Measurements from ENCODE around the gene SORCS3.

Gene SORCS3

GRCh38 chr10:105023211-105024111, 382.4 kb downstream of the SORCS3 start:
- no peak for DNase-seq

DNA sequence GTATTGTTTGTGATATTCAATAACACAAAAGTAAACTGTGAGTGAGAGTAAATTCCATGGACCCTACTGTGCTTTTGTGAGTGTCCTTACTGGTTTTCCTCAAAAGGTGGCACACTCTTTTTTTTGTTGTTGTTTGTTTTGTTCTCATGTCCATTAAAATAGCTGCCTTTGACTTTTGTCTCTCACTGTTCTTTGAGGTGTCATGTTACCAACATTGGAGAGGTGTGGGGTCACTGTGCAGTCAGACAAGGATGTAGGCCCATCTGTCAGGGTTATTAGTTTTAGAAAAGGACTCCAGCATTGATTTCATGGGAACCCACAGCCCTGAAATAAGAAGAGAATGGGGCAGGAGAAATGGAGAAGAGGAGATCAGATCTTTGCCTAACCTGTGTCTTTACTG, 383.1 kb downstream of the SORCS3 start:
- DNase-seq = no peak

- no peak for DNase-seq
These were observed 384.0 kb downstream of the SORCS3 start for GRCh38 chr10:105025092-105025491.

DNA sequence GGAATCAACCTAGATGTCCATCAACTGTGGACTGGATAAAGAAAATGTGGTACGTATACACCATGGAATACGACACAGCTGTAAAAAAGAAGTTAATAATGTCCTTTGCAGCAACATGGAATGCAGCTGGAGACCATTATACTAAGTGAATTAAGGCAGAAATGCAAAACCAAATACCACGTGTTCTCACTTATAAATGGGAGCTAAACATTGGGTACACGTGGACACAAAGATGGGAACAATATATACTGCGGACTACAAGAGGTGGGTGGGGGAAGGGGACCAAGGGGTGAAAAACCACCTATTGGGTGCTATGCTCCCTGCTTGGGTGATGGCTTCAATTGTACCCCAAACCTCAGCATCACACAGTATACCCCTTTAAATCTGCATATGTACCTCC, 385.5 kb downstream of the SORCS3 start:
- DNase-seq = no peak

GRCh38 chr10:105029286-105029685, 388.2 kb downstream of the SORCS3 start:
- no peak for DNase-seq

- DNase-seq = peak; percentile 1
These were observed 395.9 kb downstream of the SORCS3 start for GRCh38 chr10:105037022-105037421.

DNA sequence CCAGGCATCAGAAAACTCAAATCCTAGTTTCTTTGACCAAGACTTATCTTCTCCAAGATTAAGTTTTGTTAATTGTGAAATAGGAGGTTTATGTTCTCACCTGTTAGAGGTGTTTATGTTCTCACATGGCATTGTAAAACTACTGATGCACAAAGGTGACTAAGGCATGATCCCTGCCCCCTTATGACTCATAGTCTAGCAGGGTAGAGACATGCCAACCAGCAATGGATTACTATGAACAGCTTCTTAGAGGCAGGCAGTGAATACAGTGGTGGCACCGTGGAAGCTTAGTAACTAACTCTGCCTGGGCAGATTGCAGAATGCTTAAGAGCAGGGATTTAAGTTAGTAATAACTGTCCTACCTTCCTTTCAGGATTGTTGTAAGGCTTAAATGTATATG, 400.9 kb downstream of the SORCS3 start:
- no peak for DNase-seq

DNA sequence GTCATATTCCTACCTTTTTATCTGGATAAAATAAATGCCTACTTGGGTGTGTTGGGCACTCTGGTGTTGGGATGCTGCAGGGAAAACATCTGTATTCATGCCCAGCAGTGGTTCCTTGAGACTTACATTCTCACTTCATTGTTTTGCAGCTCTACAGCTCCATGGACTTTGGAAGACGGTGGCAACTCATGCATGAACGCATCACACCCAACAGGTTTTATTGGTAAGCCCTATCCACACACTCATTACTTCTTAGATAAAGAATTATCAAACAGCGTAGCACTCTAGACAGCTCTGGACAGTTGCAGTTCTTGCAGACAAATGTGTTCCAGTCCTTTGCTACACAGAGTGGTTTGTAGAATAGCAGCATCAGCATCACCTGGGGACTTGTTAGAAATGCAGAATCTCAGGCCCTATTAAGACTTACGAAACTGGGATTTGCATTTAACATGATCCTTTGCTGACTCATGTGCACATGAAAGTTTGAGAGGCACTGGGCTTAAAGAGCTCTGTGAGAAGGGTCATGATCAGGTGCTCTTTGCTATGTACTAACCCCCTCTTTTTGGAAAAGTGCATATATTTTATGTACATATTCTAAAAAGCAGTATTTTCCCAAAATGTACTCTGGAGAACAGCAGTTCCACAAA, 401.9 kb downstream of the SORCS3 start:
- DNase-seq = no peak

DNA sequence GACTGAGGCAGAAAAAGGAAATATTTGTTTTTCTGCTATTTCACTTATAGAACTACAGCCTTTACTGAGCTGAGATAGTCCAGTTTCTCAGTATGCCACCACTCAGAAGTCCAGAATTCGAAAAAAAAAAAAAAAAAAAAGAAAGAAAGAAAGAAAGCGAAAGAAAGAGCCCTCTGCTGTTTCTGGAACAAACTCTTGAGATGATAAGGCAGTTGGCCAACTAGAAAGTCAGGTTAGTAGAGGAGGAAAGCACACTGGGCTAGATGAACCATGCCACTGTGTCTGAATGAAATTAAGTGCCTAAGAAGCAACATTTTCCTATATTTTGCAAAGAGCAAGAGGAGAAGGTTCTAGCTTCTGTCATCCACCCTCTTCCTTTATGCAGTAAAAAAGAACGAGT, 403.8 kb downstream of the SORCS3 start:
- no peak for DNase-seq

DNA sequence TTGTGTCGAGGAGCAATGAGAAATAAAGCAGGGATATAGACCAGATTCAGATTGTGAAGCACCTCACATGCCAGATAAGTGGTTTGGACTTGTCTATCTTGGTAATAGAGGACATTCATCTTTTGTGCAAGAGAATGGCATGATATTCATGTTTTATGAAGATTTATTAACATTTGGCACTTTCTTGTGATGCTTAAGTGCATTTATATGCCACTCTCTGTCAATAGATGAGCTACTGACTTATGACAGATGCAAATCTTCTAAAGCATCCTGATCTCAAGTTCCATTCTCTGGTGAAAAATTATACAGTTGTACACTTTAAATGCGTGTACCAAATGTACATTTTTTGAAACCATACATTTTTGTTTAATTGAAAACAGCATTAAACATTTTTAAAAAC, 415.3 kb downstream of the SORCS3 start:
- DNase-seq = no peak

- no peak for DNase-seq
These were observed 421.9 kb downstream of the SORCS3 start for GRCh38 chr10:105062951-105063350.

DNA sequence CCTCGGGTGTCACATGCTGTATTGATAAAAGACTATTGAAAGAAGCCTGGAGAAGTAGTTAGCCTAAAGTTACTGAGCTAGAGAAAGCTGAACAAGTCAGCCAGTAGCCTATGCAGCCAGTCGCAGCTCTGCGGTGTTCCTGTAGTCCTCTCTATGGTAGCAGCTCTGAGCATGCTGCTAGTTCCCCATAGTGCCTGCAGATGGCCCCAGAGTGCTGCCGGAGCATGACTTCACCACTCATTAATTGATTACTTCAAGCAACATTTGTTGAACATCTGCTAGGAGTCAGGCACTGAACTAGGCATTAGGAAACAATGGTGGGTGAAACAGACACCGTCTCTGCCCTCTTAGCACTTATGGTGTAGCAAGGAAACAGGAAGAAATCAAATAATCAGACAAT, 422.7 kb downstream of the SORCS3 start:
- peak; percentile 16 for DNase-seq

DNA sequence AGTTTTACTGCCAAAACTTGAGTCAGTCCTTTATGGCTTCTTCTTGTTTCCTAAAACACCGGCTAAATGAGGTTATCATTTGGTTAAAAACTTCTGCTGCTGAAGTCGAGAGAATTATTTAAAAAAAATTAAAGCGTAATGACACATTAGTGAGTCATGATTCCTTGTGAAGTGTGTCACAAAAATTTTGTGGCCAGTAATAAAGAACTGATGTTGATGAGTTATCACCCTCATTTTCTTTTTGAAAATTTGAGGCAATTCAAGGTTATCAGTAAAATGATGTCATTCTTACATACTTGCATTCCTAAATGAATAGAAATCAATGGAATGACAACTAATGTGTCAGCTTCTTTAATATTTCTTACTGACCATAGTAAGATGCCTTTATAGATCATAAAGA, 427.4 kb downstream of the SORCS3 start:
- DNase-seq = peak; percentile 53

- no peak for DNase-seq
These were observed 429.2 kb downstream of the SORCS3 start for GRCh38 chr10:105070249-105070648.

GRCh38 chr10:105070952-105071351, 429.9 kb downstream of the SORCS3 start:
- no peak for DNase-seq

DNA sequence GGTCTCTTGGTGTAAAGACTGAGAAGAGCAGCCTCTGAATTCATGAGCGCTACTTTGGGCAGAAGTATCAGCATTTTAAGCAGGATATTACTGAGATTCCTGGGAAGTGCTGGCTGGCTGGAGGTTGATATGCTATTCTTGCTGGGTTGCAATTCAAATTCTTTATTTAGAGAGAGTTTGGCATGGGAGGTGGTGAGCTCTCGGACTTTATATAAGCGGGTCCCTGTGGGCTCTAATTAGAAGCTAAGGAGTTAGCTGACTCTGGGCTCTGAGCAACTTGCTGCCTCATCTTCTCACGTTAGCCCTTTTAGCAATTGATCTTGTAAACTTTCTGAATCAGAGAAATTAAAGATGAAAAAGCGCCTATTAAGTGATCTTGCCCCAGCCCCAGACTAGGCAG, 430.9 kb downstream of the SORCS3 start:
- no peak for DNase-seq

GRCh38 chr10:105073999-105074398, 432.9 kb downstream of the SORCS3 start:
- no peak for DNase-seq

GRCh38 chr10:105075031-105075430, 433.9 kb downstream of the SORCS3 start:
- no peak for DNase-seq

GRCh38 chr10:105085980-105086379, 444.9 kb downstream of the SORCS3 start:
- DNase-seq = no peak

DNA sequence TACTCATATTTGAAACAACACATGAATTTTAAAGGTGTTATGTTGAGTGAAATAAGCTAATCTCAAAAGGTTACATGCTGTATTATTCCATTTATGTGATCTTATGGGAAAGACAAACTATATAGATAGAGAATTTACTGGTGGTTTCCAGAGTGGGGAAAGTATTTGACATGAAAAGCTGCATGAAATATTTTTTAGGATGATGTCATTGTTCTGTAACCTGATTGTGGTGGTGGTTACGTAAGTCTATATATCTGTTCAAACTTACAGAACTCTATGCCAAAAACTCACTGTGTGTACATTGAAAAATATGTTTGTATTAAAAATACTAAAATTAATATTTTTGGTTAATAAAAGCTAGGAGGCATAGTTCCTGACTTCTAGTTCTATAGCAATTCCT, 453.0 kb downstream of the SORCS3 start:
- DNase-seq = no peak

GRCh38 chr10:105096316-105096715, 455.2 kb downstream of the SORCS3 start:
- DNase-seq = no peak

DNA sequence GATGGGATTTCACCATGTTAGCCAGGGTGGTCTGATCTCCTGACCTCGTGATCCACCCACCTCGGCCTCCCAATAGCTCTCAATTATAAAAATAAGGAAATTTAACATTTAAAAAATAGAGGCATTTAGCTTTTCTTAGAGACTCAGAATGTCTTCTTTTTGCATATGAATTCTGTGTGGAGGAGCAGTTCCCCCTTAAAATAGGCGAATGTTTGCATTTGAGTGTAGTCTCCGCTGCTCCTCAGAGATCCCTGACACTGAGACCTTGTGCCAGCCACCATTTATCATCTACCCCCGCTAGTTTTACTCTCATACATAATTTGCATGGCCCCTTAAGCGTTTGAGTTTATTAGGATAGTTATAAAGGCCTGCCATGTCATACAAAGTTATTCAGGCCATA, 461.9 kb downstream of the SORCS3 start:
- DNase-seq = no peak

- no peak for DNase-seq
These were observed 463.2 kb downstream of the SORCS3 start for GRCh38 chr10:105104297-105104696.

DNA sequence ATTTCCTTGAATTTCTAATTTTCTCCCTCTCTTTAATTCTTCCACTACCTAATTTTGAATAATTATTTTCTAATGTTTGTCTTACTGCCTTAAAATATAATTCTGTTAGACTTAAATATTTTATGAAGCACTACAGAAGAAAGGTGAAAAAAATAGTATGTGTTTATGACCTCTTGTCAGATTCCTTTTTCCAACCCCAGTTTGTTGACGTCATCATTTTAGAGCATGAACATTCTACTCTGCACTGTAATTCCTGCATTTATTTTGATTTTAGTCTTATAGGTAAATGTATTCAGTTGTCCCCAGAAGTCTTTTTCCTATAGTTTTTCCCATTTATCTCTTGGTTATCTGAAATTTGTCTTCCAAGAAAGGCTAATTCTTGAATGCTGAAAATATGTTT, 468.1 kb downstream of the SORCS3 start:
- no peak for DNase-seq
